DOHH2 (cell line): Measurements from ENCODE around the gene TMEM63C.

Source experiments
- H3F3A ChIP-seq: fragments of 200-600 bp; sonication (generic), shearing (Covaris generic); 2 replicates; pipeline ENCODE4 v1.6.0; 2016; ENCODE audit warnings: antibody characterized with exemption, mild to moderate bottlenecking; ENCODE audit not compliant: control insufficient read depth, insufficient read depth
- H3K27ac ChIP-seq: fragments of 200-600 bp; sonication (generic); 2 replicates; pipeline ENCODE4 v1.5.1; 2014; ENCODE audit warnings: low read depth, mild to moderate bottlenecking, low read length, moderate library complexity
- H3K27me3 ChIP-seq: fragments of 200-600 bp; sonication (generic); 2 replicates; pipeline ENCODE4 v1.6.1; 2014; ENCODE audit warnings: mild to moderate bottlenecking, low read length, mixed read lengths; ENCODE audit not compliant: control insufficient read depth
- H3K36me3 ChIP-seq: fragments of 200-600 bp; sonication (generic); 2 replicates; pipeline ENCODE4 v1.6.1; 2014; ENCODE audit warnings: mild to moderate bottlenecking, low read length, moderate library complexity, mixed read lengths; ENCODE audit not compliant: control insufficient read depth
- H3K4me1 ChIP-seq: fragments of 200-600 bp; sonication (generic); 2 replicates; pipeline ENCODE4 v1.6.1; 2014; ENCODE audit warnings: mild to moderate bottlenecking, low read length, mixed read lengths; ENCODE audit not compliant: control insufficient read depth
- H3K4me2 ChIP-seq: fragments of 200-600 bp; sonication (generic); 2 replicates; pipeline ENCODE4 v1.6.0; 2014; ENCODE audit warnings: mild to moderate bottlenecking, low read length, moderate library complexity
- H3K4me3 ChIP-seq: fragments of 200-600 bp; sonication (generic); 2 replicates; pipeline ENCODE4 v1.5.1; 2014; ENCODE audit warnings: mild to moderate bottlenecking, low read length, mixed read lengths
- H3K79me2 ChIP-seq: fragments of 200-600 bp; sonication (generic); 2 replicates; pipeline ENCODE4 v1.6.1; 2014; ENCODE audit warnings: mild to moderate bottlenecking, low read length, mixed read lengths; ENCODE audit not compliant: control insufficient read depth
- H3K9me2 ChIP-seq: fragments of 200-600 bp; sonication (generic); replicated peaks from 2 replicates; pipeline ENCODE4 v1.6.1; 2014; ENCODE audit warnings: mild to moderate bottlenecking, low read length, mixed read lengths; ENCODE audit not compliant: control insufficient read depth
- H3K9me3 ChIP-seq: fragments of 200-600 bp; sonication (generic); 2 replicates; pipeline ENCODE4 v1.6.1; 2014; ENCODE audit warnings: antibody characterized with exemption, low read length, mixed read lengths; ENCODE audit not compliant: control insufficient read depth, insufficient read depth
- H4K20me1 ChIP-seq: fragments of 200-600 bp; sonication (generic); 2 replicates; pipeline ENCODE4 v1.6.0; 2014; ENCODE audit warnings: low read depth, mild to moderate bottlenecking, antibody characterized with exemption, low read length, moderate library complexity; ENCODE audit not compliant: control insufficient read depth, insufficient read depth
- CTCF ChIP-seq: fragments of 200-600 bp; sonication (generic); IDR thresholded peaks from one replicate; pipeline ENCODE4 v1.5.1; 2014; ENCODE audit warnings: antibody characterized with exemption, mild to moderate bottlenecking, low read depth, low read length; ENCODE audit not compliant: poor library complexity, severe bottlenecking
- EZH2phosphoT487 ChIP-seq: fragments of 200-600 bp; sonication (generic); IDR thresholded peaks from 2 replicates; pipeline ENCODE4 v1.6.1; 2017; ENCODE audit warnings: borderline replicate concordance, mild to moderate bottlenecking, antibody characterized with exemption, low read length, moderate library complexity, mixed read lengths

TMEM63C gene

GRCh38 chr14:77190977-77191376 is 9.4 kb downstream of the TMEM63C start:
- no peaks in the 10 kb centered on the region for H4K20me1 ChIP-seq
- peaks cover 6% of the 10 kb centered on the region for H3K4me1 ChIP-seq
- no peak overlapping the region for H3K4me2 ChIP-seq
- H3K79me2 ChIP-seq: no peaks in the 10 kb centered on the region
- H3K36me3 ChIP-seq: no peaks in the 10 kb centered on the region
- H3K4me3 ChIP-seq: no peak overlapping the region
- no peaks in the 10 kb centered on the region for H3K9me2 ChIP-seq
- H3K27ac ChIP-seq: no peak overlapping the region
- H3K9me3 ChIP-seq: no peaks in the 10 kb centered on the region
- peaks cover 3% of the 10 kb centered on the region; the same call in 1 of the 2 replicates for H3F3A ChIP-seq
- no peaks in the 10 kb centered on the region for H3K27me3 ChIP-seq
- no peak for TF ChIP-seq EZH2phosphoT487
- TF ChIP-seq CTCF: no peak

GRCh38 chr14:77194706-77195105 is 13.1 kb downstream of the TMEM63C start:
- H3K4me2 ChIP-seq: no peak overlapping the region

GRCh38 chr14:77195766-77196165 is 14.2 kb downstream of the TMEM63C start:
- Histone ChIP-seq H3K4me2 (no peak overlapping the region), H3K9me3 (no peaks in the 10 kb centered on the region), H3K79me2 (no peaks in the 10 kb centered on the region), H3K36me3 (no peaks in the 10 kb centered on the region), H3K27me3 (no peaks in the 10 kb centered on the region; the same call in none of the 2 replicates), H3K4me1 (peaks cover 6% of the 10 kb centered on the region), H4K20me1 (no peaks in the 10 kb centered on the region), H3F3A (no peaks in the 10 kb centered on the region), H3K27ac (no peak overlapping the region), H3K4me3 (no peak overlapping the region), H3K9me2 (no peaks in the 10 kb centered on the region)
- TF ChIP-seq CTCF (no peak), EZH2phosphoT487 (no peak)

More at GRCh38 chr14:77194706-77195105, 13.1 kb downstream of the TMEM63C start:
- H3K27me3 ChIP-seq: no peaks in the 10 kb centered on the region; the same call in none of the 2 replicates
- no peaks in the 10 kb centered on the region for H3K36me3 ChIP-seq
- peaks cover 6% of the 10 kb centered on the region for H3K4me1 ChIP-seq
- peaks cover 3% of the 10 kb centered on the region; the same call in 1 of the 2 replicates for H3F3A ChIP-seq
- no peaks in the 10 kb centered on the region for H3K79me2 ChIP-seq
- TF ChIP-seq CTCF (no peak), EZH2phosphoT487 (no peak)
- H3K9me3 ChIP-seq: no peaks in the 10 kb centered on the region
- H3K9me2 ChIP-seq: no peaks in the 10 kb centered on the region
- H3K4me3 ChIP-seq: no peak overlapping the region
- H4K20me1 ChIP-seq: no peaks in the 10 kb centered on the region
- no peak overlapping the region for H3K27ac ChIP-seq

- no peaks in the 10 kb centered on the region for H3K79me2 ChIP-seq
- H3K36me3 ChIP-seq: no peaks in the 10 kb centered on the region
- H3K9me3 ChIP-seq: no peaks in the 10 kb centered on the region
- no peaks in the 10 kb centered on the region; the same call in none of the 2 replicates for H3K27me3 ChIP-seq
- no peak overlapping the region for H3K27ac ChIP-seq
- no peak for TF ChIP-seq CTCF
- TF ChIP-seq EZH2phosphoT487: no peak
- no peaks in the 10 kb centered on the region for H3F3A ChIP-seq
- no peaks in the 10 kb centered on the region for H3K9me2 ChIP-seq
- no peaks in the 10 kb centered on the region for H4K20me1 ChIP-seq
- no peaks in the 10 kb centered on the region for H3K4me1 ChIP-seq
- H3K4me3 ChIP-seq: no peak overlapping the region
- no peak overlapping the region for H3K4me2 ChIP-seq
These were observed 16.4 kb downstream of the TMEM63C start for GRCh38 chr14:77197988-77198387.
